Keratinocyte (primary cell): ENCODE results near the gene SCRN1. TPM values are rescaled to one million over a fixed set of nuclear protein-coding genes. Genes with fewer than 3 reads are reported as not detected.

Experiments used
- DNase-seq: peaks from one replicate; pipeline ENCODE4 v3.0.0-alpha.2; 2011; ENCODE audit warnings: low read depth, missing footprints, low spot score
- FAIRE-seq: peaks from 2 replicates; lab custom pipeline; 2011; peaks lifted over from hg19 to GRCh38; lab: Jason Lieb, UNC
- H2AFZ ChIP-seq: 2 replicates; pipeline ENCODE4 v1.6.0; 2012; ENCODE audit warnings: low read length, control low read depth, inconsistent platforms; ENCODE audit not compliant: control insufficient read depth
- H3K27ac ChIP-seq: 2 replicates; pipeline ENCODE4 v1.5.1; 2011; ENCODE audit warnings: low read length; ENCODE audit not compliant: control insufficient read depth, insufficient read depth
- H3K27me3 ChIP-seq: 3 replicates; pipeline ENCODE4 v1.6.0; 2011; ENCODE audit warnings: low read length; ENCODE audit not compliant: control insufficient read depth, insufficient read depth; ENCODE audit errors: extremely low read depth
- H3K36me3 ChIP-seq, 2 experiments: 2 replicates in 1 of 2; 3 replicates in 1 of 2; pipeline ENCODE4 v1.5.1; 2011; ENCODE audit warnings: low read length in 2 of 2, mild to moderate bottlenecking in 1 of 2; ENCODE audit not compliant: control insufficient read depth in 2 of 2, insufficient read depth in 2 of 2; ENCODE audit errors: extremely low read depth in 1 of 2
- H3K4me1 ChIP-seq: 3 replicates; pipeline ENCODE4 v1.5.1; 2011; ENCODE audit warnings: low read length; ENCODE audit not compliant: control insufficient read depth, insufficient read depth; ENCODE audit errors: extremely low read depth
- H3K4me2 ChIP-seq: 3 replicates; pipeline ENCODE4 v1.6.0; 2011; ENCODE audit warnings: low read depth, low read length; ENCODE audit not compliant: control insufficient read depth, insufficient read depth; ENCODE audit errors: extremely low read depth
- H3K4me3 ChIP-seq, 3 experiments: fragments of 200-600 bp in 1 of 3; sonication (generic) in 1 of 3; 2 replicates in 2 of 3; 3 replicates in 1 of 3; pipeline ENCODE4 v1.5.1; 2011 to 2016; ENCODE audit warnings: low read length in 3 of 3, mild to moderate bottlenecking in 3 of 3, control low read depth in 2 of 3, inconsistent platforms in 1 of 3, low read depth in 1 of 3, mixed read lengths in 1 of 3, mixed run types in 1 of 3, moderate library complexity in 1 of 3; ENCODE audit not compliant: control insufficient read depth in 2 of 3, insufficient read depth in 2 of 3; ENCODE audit errors: extremely low read depth in 1 of 3
- H3K79me2 ChIP-seq: 2 replicates; pipeline ENCODE4 v1.6.0; 2012; ENCODE audit warnings: low read length; ENCODE audit not compliant: control insufficient read depth, insufficient read depth
- H3K9ac ChIP-seq: 3 replicates; pipeline ENCODE4 v1.6.0; 2011; ENCODE audit warnings: low read length; ENCODE audit not compliant: control insufficient read depth, insufficient read depth; ENCODE audit errors: extremely low read depth
- H3K9me1 ChIP-seq: 3 replicates; pipeline ENCODE4 v1.6.0; 2011; ENCODE audit warnings: low read length; ENCODE audit not compliant: control insufficient read depth, insufficient read depth; ENCODE audit errors: extremely low read depth
- H3K9me3 ChIP-seq: 2 replicates; pipeline ENCODE4 v1.5.1; 2012; ENCODE audit warnings: low read depth, low read length; ENCODE audit not compliant: control insufficient read depth
- H4K20me1 ChIP-seq: 3 replicates; pipeline ENCODE4 v1.6.0; 2011; ENCODE audit warnings: low read length; ENCODE audit not compliant: control insufficient read depth, insufficient read depth; ENCODE audit errors: extremely low read depth
- EZH2 ChIP-seq: IDR thresholded peaks from one replicate; pipeline ENCODE4 v1.6.1; 2012; ENCODE audit warnings: inconsistent platforms, mild to moderate bottlenecking, low read length, moderate library complexity
- dilution Hi-C: fragments of 300-500 bp; cut with MboI; formaldehyde crosslinking; loops from one replicate; pipeline ENCODE4 v1.7.0; 2020; ENCODE audit warnings: low sequenced_read_pairs; ENCODE audit not compliant: extremely low pct_ligation_motif_present
- polyA plus RNA-seq, 5 experiments: library from polyadenylated mRNA; depleted of rRNA in 3 of 5; stranded (reverse) in 3 of 5; stranded (forward) in 1 of 5; unstranded in 1 of 5; fragments of >200 nt; gene quantifications; 1 replicate in 1 of 5; 2 replicates in 3 of 5; 3 replicates in 1 of 5; pipeline versions ENCODE4 v1.2.1 to v1.2.3, GENCODE V29; 2011 to 2012; ENCODE audit warnings: missing spikeins in 2 of 5, low read depth in 1 of 5, low replicate concordance in 1 of 5
- TF ChIP-seq, protein P1 (sequence below), 3 experiments: IDR thresholded peaks in 1 of 3; conservative IDR thresholded peaks in 1 of 3; optimal IDR thresholded peaks in 1 of 3; 2 replicates in 2 of 3; 3 replicates in 1 of 3; pipeline versions ENCODE3 to v1.5.1; 2011; ENCODE audit warnings: low read length in 3 of 3, mild to moderate bottlenecking in 3 of 3, moderate library complexity in 2 of 3, control low read depth in 1 of 3, inconsistent platforms in 1 of 3; ENCODE audit not compliant: insufficient read depth in 2 of 3; ENCODE audit errors: extremely low read depth in 1 of 3

Gene SCRN1
- polyA plus RNA-seq, 1 donor (not counting 4 experiments of a cell fraction or from before 2014, with no cell fraction given), result 52.3 TPM

DNA sequence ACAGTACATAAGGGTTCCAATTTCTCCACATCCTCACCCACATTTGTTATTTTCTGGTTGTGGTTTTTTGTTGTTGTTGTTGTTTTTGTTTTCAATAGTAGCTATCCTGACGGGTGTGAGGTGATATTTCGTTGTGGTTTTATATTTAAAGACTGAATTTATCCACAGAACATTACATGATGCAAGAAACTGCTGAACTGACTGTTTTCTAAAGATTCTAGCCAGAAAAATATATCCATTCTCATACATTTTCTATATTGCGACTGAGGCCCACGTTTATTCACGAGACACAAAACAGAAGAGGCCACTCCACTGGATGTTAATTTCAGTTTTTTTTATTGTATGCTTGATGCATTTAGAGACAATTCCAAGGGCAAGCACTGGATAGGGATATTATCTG is 69.8 kb downstream of the SCRN1 start:
- H3K9ac ChIP-seq, result no peak overlapping the region
- TF ChIP-seq, protein P1, sequence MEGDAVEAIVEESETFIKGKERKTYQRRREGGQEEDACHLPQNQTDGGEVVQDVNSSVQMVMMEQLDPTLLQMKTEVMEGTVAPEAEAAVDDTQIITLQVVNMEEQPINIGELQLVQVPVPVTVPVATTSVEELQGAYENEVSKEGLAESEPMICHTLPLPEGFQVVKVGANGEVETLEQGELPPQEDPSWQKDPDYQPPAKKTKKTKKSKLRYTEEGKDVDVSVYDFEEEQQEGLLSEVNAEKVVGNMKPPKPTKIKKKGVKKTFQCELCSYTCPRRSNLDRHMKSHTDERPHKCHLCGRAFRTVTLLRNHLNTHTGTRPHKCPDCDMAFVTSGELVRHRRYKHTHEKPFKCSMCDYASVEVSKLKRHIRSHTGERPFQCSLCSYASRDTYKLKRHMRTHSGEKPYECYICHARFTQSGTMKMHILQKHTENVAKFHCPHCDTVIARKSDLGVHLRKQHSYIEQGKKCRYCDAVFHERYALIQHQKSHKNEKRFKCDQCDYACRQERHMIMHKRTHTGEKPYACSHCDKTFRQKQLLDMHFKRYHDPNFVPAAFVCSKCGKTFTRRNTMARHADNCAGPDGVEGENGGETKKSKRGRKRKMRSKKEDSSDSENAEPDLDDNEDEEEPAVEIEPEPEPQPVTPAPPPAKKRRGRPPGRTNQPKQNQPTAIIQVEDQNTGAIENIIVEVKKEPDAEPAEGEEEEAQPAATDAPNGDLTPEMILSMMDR (optimal IDR thresholded peaks at IDR 0.05 in 1 of 3, IDR thresholded peaks at IDR 0.05 in 1 of 3, conservative IDR thresholded peaks at IDR 0.05 in 1 of 3; ENCODE audit: extremely low read depth in 1 of 3, insufficient read depth in 2 of 3, low read length in 3 of 3), result no peak
- H3K9me1 ChIP-seq, result no peaks in the 10 kb centered on the region
- H2AFZ ChIP-seq, result no peak overlapping the region
- FAIRE-seq (no peak), DNase-seq (no peak)
- no peak overlapping the region for H3K4me2 ChIP-seq
- no peaks in the 10 kb centered on the region for H3K4me1 ChIP-seq
- no peaks in the 10 kb centered on the region for H4K20me1 ChIP-seq
- H3K9me3 ChIP-seq, result no peaks in the 10 kb centered on the region
- H3K4me3 ChIP-seq, result no peak overlapping the region
- dilution Hi-C loops, result no loop called here
- no peak overlapping the region for H3K27ac ChIP-seq
- peaks cover 5 to 25% of the 10 kb centered on the region in 2 experiments for H3K36me3 ChIP-seq
- no peaks in the 10 kb centered on the region for H3K79me2 ChIP-seq
- no peaks in the 10 kb centered on the region for H3K27me3 ChIP-seq

DNA sequence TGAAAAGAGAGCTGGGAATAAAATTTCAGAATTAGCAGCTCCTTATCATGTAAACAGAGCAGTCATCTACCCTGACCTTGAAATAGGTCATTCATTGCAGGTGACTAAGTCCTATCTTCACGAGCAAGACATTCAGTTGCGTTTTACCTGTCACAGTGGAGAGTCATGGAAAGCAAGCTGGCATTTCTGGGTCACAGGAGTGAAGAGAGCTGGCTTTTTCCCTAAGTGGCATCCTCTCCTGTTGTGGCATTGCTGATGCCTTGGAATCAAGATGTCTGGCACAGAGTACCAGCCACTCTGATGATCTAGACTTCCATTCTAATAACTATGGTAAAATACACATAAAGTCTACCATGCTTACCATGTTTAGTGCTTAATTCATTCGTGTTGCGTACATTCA is 70.8 kb downstream of the SCRN1 start:
- DNase-seq (no peak), FAIRE-seq (no peak)
- H3K27me3 ChIP-seq, result no peaks in the 10 kb centered on the region
- no peak overlapping the region for H3K9ac ChIP-seq
- H4K20me1 ChIP-seq, result no peaks in the 10 kb centered on the region
- no peak overlapping the region for H3K4me2 ChIP-seq
- H3K79me2 ChIP-seq, result no peaks in the 10 kb centered on the region
- H3K9me1 ChIP-seq, result no peaks in the 10 kb centered on the region
- H3K36me3 ChIP-seq, result peaks cover 5 to 24% of the 10 kb centered on the region in 2 experiments
- no peak overlapping the region for H2AFZ ChIP-seq
- no peak overlapping the region for H3K4me3 ChIP-seq
- H3K9me3 ChIP-seq, result no peaks in the 10 kb centered on the region
- no peak overlapping the region for H3K27ac ChIP-seq
- TF ChIP-seq, protein P1 (optimal IDR thresholded peaks at IDR 0.05 in 1 of 3, IDR thresholded peaks at IDR 0.05 in 1 of 3, conservative IDR thresholded peaks at IDR 0.05 in 1 of 3; ENCODE audit: extremely low read depth in 1 of 3, insufficient read depth in 2 of 3, low read length in 3 of 3), result no peak
- no peak for TF ChIP-seq EZH2
- dilution Hi-C loops, result no loop called here
- H3K4me1 ChIP-seq, result no peaks in the 10 kb centered on the region
